22Rv1 (cell line): Measurements from ENCODE around the gene GATA6.

Experiments used
- H3K27ac ChIP-seq: fragments of 450-650 bp; 2 replicates; pipeline ENCODE4 v1.5.1; 2017
- ZFX ChIP-seq: fragments of 450-650 bp; IDR thresholded peaks from 2 replicates; pipeline ENCODE4 v1.6.1; 2017; ENCODE audit warnings: antibody characterized with exemption, borderline replicate concordance
- TF ChIP-seq, protein P1 (sequence below): fragments of 450-650 bp; IDR thresholded peaks from 2 replicates; pipeline ENCODE4 v1.5.1; 2017; ENCODE audit warnings: mild to moderate bottlenecking

Gene GATA6

DNA sequence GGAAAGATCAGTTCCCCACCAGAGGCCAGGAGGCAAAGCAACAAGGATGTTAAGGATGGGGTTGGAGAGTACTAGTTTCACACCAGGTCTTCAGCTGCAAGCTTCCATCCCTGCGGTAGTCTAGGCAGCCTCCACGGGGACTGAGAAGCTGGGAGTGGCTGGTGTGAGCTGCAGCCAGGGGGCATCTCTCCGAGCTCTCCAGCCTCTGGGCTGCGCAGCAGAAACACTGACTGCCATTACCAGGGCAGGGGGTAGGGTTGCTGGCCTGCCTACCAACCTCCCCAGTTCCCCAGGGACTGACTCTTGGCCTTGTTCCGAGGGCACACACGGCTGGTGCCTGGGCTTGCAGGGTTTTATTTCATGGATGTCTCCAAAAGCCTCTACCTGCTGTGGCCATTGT lies 15.9 kb downstream of the GATA6 start:
- no peak for TF ChIP-seq ZFX
- TF ChIP-seq, protein P1, sequence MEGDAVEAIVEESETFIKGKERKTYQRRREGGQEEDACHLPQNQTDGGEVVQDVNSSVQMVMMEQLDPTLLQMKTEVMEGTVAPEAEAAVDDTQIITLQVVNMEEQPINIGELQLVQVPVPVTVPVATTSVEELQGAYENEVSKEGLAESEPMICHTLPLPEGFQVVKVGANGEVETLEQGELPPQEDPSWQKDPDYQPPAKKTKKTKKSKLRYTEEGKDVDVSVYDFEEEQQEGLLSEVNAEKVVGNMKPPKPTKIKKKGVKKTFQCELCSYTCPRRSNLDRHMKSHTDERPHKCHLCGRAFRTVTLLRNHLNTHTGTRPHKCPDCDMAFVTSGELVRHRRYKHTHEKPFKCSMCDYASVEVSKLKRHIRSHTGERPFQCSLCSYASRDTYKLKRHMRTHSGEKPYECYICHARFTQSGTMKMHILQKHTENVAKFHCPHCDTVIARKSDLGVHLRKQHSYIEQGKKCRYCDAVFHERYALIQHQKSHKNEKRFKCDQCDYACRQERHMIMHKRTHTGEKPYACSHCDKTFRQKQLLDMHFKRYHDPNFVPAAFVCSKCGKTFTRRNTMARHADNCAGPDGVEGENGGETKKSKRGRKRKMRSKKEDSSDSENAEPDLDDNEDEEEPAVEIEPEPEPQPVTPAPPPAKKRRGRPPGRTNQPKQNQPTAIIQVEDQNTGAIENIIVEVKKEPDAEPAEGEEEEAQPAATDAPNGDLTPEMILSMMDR: no peak
- H3K27ac ChIP-seq: no peak overlapping the region

DNA sequence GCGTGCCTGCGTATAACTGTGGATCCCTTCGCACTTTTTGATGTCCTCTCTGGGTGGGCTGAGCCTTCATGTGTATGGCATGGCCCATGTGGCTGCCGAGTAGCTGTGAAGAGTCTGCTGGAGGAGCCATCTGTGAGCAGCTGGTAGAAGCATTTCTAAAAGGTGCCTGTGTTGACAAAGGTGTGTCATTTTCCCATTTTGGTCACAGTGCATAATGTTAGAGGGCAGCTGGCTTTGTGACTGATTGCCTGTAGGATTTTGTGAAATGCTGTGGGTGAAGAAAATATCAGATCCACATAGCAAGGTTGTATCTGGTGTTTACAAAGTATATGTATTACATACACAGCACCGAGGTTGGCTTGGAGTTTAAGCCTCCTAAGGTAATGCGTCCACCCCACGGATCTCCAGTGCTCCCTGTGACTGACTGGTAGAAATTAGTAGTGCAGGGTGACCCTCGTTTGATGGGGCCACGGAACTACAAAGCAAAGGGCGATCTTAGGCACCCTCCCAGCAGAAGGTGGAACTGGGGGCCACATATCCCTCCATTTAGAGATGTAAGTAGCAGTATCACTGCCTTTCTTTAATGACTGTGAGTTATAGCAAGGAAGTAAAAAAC lies 16.5 kb downstream of the GATA6 start:
- TF ChIP-seq, protein P1: no peak
- no peak for TF ChIP-seq ZFX
- no peak overlapping the region for H3K27ac ChIP-seq

GRCh38 chr18:22186484-22186971 lies 17.1 kb downstream of the GATA6 start:
- no peak overlapping the region for H3K27ac ChIP-seq

GRCh38 chr18:22188559-22189267 lies 19.3 kb downstream of the GATA6 start:
- no peak for TF ChIP-seq ZFX
- TF ChIP-seq, protein P1: no peak
- H3K27ac ChIP-seq: no peak overlapping the region

More at GRCh38 chr18:22186484-22186971, 17.1 kb downstream of the GATA6 start:
- TF ChIP-seq, protein P1: no peak
- TF ChIP-seq ZFX: no peak

DNA sequence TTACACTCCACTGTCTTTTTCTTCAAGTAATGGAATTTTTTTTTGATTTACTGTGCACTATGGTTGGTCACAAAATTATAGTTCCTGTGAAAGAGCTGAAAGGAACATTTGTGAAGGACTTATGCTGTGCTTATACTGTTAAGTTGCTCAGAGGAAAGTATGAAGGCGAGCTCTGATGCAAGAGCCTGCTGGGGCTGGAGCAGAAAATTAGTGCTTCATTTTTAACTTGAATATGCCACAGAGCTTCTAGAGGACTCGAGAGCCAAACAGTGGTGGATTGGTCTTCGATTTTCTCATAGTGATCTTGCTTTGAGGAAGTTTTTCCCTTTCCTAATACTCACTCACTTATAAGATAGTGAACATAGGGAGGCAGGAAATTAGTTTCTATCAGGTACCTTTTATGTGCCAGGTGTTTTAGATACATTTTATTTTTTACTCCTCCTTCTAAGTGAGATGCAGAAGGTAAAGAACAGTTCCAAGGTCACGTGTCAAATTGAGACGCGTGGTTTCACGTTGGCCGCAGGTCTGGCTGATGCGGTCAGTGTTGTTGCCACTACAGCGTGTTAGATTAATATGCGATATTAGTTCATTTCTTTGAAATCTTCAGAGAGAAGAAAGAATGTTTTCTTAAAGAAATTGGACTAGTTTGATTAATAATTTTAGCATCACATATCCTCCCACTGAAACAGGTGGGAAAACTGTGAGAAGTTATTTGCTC lies 20.2 kb downstream of the GATA6 start:
- no peak overlapping the region for H3K27ac ChIP-seq
- TF ChIP-seq, protein P1: no peak
- no peak for TF ChIP-seq ZFX

GRCh38 chr18:22191346-22191695 lies 21.9 kb downstream of the GATA6 start:
- no peak overlapping the region for H3K27ac ChIP-seq
- TF ChIP-seq, protein P1: no peak
- TF ChIP-seq ZFX: no peak

DNA sequence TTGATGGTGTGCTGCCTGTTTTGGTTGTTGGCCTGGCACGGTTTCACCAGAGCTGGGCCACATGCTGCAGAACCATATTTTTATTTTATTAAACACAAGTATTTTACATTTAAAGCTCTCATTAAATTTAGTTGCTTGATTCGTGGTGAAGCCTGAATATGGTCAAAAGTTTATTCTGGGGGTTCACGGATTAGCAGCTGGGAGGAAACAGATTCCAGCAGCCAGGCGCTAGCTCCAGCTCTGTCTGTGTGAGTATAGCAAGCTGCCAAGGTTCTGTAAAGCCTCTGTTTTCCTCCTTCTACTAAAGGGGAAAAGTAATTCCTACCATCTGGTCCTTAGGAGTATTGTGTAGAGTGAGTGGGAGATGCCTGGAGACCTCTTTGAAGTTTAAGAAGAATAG lies 22.5 kb downstream of the GATA6 start:
- TF ChIP-seq, protein P1: no peak

More for the DNA sequence above, 22.5 kb downstream of the GATA6 start:
- no peak overlapping the region for H3K27ac ChIP-seq
